MM.1S (cell line): ENCODE data around the gene OSBP2.

Experiments used
- DNase-seq: peaks from one replicate; pipeline ENCODE4 v3.0.0-alpha.2; 2015
- H2AFZ ChIP-seq: fragments of 300-600 bp; sonication (generic); 2 replicates; pipeline ENCODE4 v1.6.0; 2016; ENCODE audit warnings: antibody characterized with exemption, low read length
- H3F3A ChIP-seq: fragments of 300-600 bp; sonication (generic); 2 replicates; pipeline ENCODE4 v1.6.1; 2016; ENCODE audit warnings: mild to moderate bottlenecking, antibody characterized with exemption, low read length, moderate library complexity, mixed read lengths; ENCODE audit not compliant: insufficient read depth
- H3K27ac ChIP-seq: fragments of 300-600 bp; sonication (generic); 2 replicates; pipeline ENCODE4 v1.5.1; 2016; ENCODE audit warnings: mild to moderate bottlenecking, low read length
- H3K27me3 ChIP-seq: fragments of 300-600 bp; sonication (generic); replicated peaks from 2 replicates; pipeline ENCODE4 v1.6.0; 2016; ENCODE audit warnings: low read length; ENCODE audit not compliant: insufficient read depth
- H3K36me3 ChIP-seq: fragments of 300-600 bp; sonication (generic); replicated peaks from 2 replicates; pipeline ENCODE4 v1.6.1; 2016; ENCODE audit warnings: mild to moderate bottlenecking, low read length, mixed read lengths; ENCODE audit not compliant: insufficient read depth
- H3K4me1 ChIP-seq: fragments of 300-600 bp; sonication (generic); 2 replicates; pipeline ENCODE4 v1.6.1; 2016; ENCODE audit warnings: low read length, mixed read lengths
- H3K4me2 ChIP-seq: fragments of 300-600 bp; sonication (generic); 2 replicates; pipeline ENCODE4 v1.6.0; 2016; ENCODE audit warnings: low read depth, low read length
- H3K4me3 ChIP-seq: fragments of 300-600 bp; sonication (generic); 2 replicates; pipeline ENCODE4 v1.5.1; 2016; ENCODE audit warnings: low read length, mixed read lengths
- H3K79me2 ChIP-seq: fragments of 300-600 bp; sonication (generic); 2 replicates; pipeline ENCODE4 v1.6.1; 2016; ENCODE audit warnings: mixed run types, low read length, mixed read lengths
- H3K9ac ChIP-seq: fragments of 300-600 bp; sonication (generic); 2 replicates; pipeline ENCODE4 v1.6.1; 2016; ENCODE audit warnings: low read length, mixed read lengths
- H3K9me2 ChIP-seq: fragments of 300-600 bp; sonication (generic); replicated peaks from 2 replicates; pipeline ENCODE4 v1.6.1; 2016; ENCODE audit warnings: mild to moderate bottlenecking, low read length, mixed read lengths; ENCODE audit not compliant: insufficient read depth
- H3K9me3 ChIP-seq: fragments of 300-600 bp; sonication (generic); replicated peaks from 2 replicates; pipeline ENCODE4 v1.6.1; 2016; ENCODE audit warnings: mild to moderate bottlenecking, low read length, mixed read lengths; ENCODE audit not compliant: insufficient read depth
- H4K20me1 ChIP-seq: fragments of 300-600 bp; sonication (generic); 2 replicates; pipeline ENCODE4 v1.6.1; 2016; ENCODE audit warnings: mild to moderate bottlenecking, low read length, moderate library complexity, mixed read lengths; ENCODE audit not compliant: insufficient read depth
- CTCF ChIP-seq: fragments of 300-600 bp; sonication (generic); IDR thresholded peaks from 2 replicates; pipeline ENCODE4 v1.5.1; 2016; ENCODE audit warnings: antibody characterized with exemption, low read length, mixed read lengths
- EZH2 ChIP-seq: fragments of 300-600 bp; sonication (generic); optimal IDR thresholded peaks from 2 replicates; pipeline ENCODE3; 2017; ENCODE audit warnings: low read depth, mild to moderate bottlenecking, antibody characterized with exemption, low read length, mixed read lengths
- EZH2phosphoT487 ChIP-seq: fragments of 300-600 bp; sonication (generic); IDR thresholded peaks from 2 replicates; pipeline ENCODE4 v1.6.1; 2018; ENCODE audit warnings: antibody characterized with exemption, low read length

OSBP2 gene

GRCh38 chr22:30667107-30667493 lies 27.6 kb upstream of the OSBP2 start:
- Histone ChIP-seq H3K9me3 (no peaks in the 10 kb centered on the region), H4K20me1 (no peaks in the 10 kb centered on the region), H3K4me3 (peak overlapping the region; percentile 83), H3F3A (no peaks in the 10 kb centered on the region), H3K9ac (peak overlapping the region; percentile 46; the same call in 1 of the 2 replicates), H3K4me2 (peak overlapping the region; percentile 99), H3K27me3 (peaks cover 8% of the 10 kb centered on the region), H3K27ac (no peak overlapping the region), H3K4me1 (no peaks in the 10 kb centered on the region; the same call in 1 of the 2 replicates), H3K79me2 (no peaks in the 10 kb centered on the region), H2AFZ (peak overlapping the region; percentile 95), H3K36me3 (no peaks in the 10 kb centered on the region), H3K9me2 (no peaks in the 10 kb centered on the region)
- DNase-seq, result no peak
- TF ChIP-seq EZH2, result no peak
- no peak for TF ChIP-seq EZH2phosphoT487
- TF ChIP-seq CTCF, result no peak

- Histone ChIP-seq H3K79me2 (no peaks in the 10 kb centered on the region), H3K4me2 (peak within 1 kb of the TSS; percentile 99), H2AFZ (peak within 1 kb of the TSS; percentile 95), H3K27me3 (peaks cover 8% of the 10 kb centered on the region), H3K27ac (no peak within 1 kb of the TSS), H3F3A (no peaks in the 10 kb centered on the region), H3K4me1 (no peaks in the 10 kb centered on the region; the same call in 1 of the 2 replicates), H3K9me2 (no peaks in the 10 kb centered on the region), H3K36me3 (no peaks in the 10 kb centered on the region), H3K9ac (peak within 1 kb of the TSS; percentile 46; the same call in 1 of the 2 replicates), H4K20me1 (no peaks in the 10 kb centered on the region), H3K4me3 (peak within 1 kb of the TSS; percentile 83), H3K9me3 (no peaks in the 10 kb centered on the region)
- TF ChIP-seq EZH2phosphoT487 (no peak), EZH2 (no peak), CTCF (peak; percentile 42)
- DNase-seq, result peak; percentile 90
Observed at GRCh38 chr22:30667494-30668385, 26.9 kb upstream of the OSBP2 start, which contains the start of gene DUSP18. DUSP18 (minus strand) TSS chr22:30667875; CDS start chr22:30664003, 3,872 bp downstream.

- Histone ChIP-seq H3K27ac (no peak overlapping the region), H3K9me3 (no peaks in the 10 kb centered on the region), H3K4me3 (peak overlapping the region; percentile 83), H3K4me2 (peak overlapping the region; percentile 99), H3K79me2 (no peaks in the 10 kb centered on the region), H3K9ac (peak overlapping the region; percentile 43; the same call in 1 of the 2 replicates), H3K9me2 (no peaks in the 10 kb centered on the region), H2AFZ (peak overlapping the region; percentile 95), H3K4me1 (no peaks in the 10 kb centered on the region; the same call in 1 of the 2 replicates), H4K20me1 (no peaks in the 10 kb centered on the region), H3F3A (no peaks in the 10 kb centered on the region), H3K36me3 (no peaks in the 10 kb centered on the region), H3K27me3 (peaks cover 8% of the 10 kb centered on the region)
- no peak for DNase-seq
- TF ChIP-seq EZH2 (no peak), EZH2phosphoT487 (no peak), CTCF (no peak)
Observed at GRCh38 chr22:30668386-30668710, 26.3 kb upstream of the OSBP2 start.
